Retinal pigment epithelial cell (primary cell): ENCODE data around the gene INPP5D.
A peak's percentile ranks its signal among the peaks of the same experiment; 100 is the strongest.
"Not testable (repeated sequence)": the region's sequence is repeated elsewhere in the genome, so short reads cannot be mapped to it uniquely, and the experiment has no call there.

ENCODE experiments used
- DNase-seq: peaks from one replicate; pipeline ENCODE4 v3.0.0-alpha.2; 2010; ENCODE audit warnings: low read depth
- H3K4me3 ChIP-seq: 2 replicates; pipeline ENCODE4 v1.5.1; 2011; ENCODE audit warnings: mild to moderate bottlenecking, low read length, control low read depth, moderate library complexity
- CTCF ChIP-seq: conservative IDR thresholded peaks from 2 replicates; pipeline ENCODE4 v1.5.1; 2011; ENCODE audit warnings: low read depth, low read length, control low read depth, inconsistent platforms

INPP5D gene

GRCh38 chr2:233098618-233099017 lies 38.5 kb downstream of the INPP5D start:
- peak; percentile 53 for TF ChIP-seq CTCF
- no peak for DNase-seq
- H3K4me3 ChIP-seq: no peak overlapping the region

DNA sequence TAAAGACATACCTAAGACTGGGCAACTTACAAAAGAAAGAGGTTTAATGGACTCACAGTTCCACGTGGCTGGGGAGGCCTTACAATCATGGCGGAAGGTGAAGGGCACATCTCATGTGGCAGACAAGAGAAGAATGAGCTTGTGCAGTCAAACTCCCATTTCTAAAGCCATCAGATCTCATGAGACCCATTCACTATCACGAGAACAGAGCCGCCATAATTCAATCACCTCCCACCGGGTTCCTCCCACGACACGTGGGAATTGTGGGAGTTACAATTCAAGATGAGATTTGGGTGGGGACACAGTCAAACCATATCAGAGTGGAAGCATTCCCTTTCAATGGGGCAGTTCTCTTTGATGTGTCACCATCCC lies 39.7 kb downstream of the INPP5D start:
- not testable (repeated sequence) for DNase-seq, H3K4me3 ChIP-seq

DNA sequence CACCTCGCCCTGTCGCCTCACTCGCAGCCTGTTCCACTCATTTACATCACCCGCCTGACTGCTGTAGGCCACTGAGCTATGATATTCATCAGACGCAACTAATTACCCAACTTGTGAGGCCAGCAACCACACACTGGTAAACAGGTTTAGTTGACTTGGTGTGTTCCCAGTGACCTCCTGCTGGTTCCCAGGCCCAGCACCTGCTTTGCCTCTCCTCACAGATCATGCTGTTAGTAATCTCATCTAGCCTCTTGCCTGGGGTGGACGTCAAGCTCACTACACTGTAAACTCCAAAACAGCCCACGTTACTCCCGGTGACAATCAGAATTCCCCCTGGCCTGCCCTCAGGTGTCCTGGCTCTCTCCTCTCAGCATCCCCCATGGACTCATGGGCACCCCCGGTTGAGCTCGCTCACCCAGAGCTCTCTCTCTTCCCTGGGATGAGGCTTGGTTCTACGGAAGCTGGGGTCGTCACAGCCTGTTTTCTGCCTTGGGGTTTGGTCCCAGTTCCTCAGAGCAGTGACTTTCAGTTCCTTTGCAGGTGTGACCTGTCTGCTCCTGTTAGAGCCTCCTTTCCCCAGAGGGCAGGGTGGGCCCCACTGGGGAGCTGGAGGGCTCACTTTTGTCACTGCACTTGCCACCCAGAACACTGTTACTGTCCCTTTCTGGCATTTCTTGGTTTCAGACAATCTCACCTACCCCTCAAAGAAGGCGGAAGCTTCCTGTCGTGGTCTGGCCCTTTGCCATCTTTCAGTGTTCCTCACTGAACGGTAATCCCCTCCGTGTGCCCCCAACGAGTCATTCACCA lies 40.3 kb downstream of the INPP5D start:
- no peak overlapping the region for H3K4me3 ChIP-seq
- TF ChIP-seq CTCF: no peak
- no peak for DNase-seq

- DNase-seq: no peak
- H3K4me3 ChIP-seq: no peak overlapping the region
- no peak for TF ChIP-seq CTCF
Observed at GRCh38 chr2:233101141-233101540, 41.0 kb downstream of the INPP5D start.

DNA sequence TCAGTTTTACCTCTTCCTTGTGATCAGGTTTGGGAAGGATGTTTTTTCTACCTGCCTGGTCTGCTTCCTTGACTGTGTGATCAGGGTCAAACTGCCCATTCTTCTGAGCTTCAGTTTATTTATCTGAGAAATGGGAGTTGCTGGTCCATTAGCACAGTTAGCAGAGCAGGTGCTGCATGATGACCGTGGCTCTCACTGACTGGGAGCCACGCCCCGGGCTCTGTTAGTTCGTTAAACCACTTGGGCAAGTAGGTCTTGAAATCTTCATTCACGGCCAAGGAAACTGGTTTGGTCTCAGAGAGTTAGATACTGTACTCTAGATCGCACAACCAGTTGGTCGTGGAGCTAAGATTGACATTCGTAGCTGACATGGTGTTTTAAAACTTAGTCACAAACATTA lies 41.7 kb downstream of the INPP5D start:
- DNase-seq: no peak
- TF ChIP-seq CTCF: no peak
- H3K4me3 ChIP-seq: no peak overlapping the region

DNA sequence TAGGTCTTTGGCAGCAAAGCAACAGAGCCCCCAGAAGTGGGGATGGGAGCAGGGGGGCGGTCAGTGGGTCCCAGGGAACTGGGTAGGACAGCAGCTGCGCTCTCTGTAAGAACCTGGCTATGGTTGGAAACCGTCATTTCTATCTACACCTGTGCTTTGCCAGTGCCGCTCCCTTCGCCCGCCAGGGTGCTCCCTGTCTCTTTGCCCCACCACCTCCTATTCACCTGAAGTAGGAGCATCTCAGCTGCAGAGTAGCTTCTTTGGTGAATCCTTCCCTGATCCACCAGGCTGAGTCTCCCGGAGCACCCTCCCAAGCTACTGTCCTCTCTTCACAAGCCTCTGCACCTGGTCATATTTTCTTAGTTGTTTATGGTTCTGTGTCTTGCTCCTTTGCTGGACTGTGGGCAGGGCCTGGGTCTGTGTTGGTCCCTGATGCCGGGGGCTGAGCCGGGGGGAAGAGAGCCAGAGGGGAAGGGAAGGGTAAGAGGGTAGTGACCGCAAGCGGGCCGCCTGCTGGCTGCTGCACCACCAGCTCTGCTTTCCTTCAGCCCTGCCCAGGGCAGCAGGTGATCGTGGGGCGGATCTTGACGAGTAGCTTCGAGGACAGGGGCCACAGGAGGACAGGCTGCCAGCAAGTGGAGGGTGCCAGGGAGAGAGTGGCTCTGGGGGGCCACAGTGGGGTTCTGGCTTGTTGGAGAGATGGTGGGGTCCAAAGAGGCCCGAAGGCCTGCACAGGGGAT lies 45.2 kb downstream of the INPP5D start:
- H3K4me3 ChIP-seq: no peak overlapping the region
- no peak for DNase-seq
- no peak for TF ChIP-seq CTCF

GRCh38 chr2:233105930-233106329 lies 45.8 kb downstream of the INPP5D start:
- no peak overlapping the region for H3K4me3 ChIP-seq
- no peak for DNase-seq
- TF ChIP-seq CTCF: no peak
